A673 (cell line): ENCODE measurements around the gene ETV1.

Experiments
- CTCF ChIP-seq: fragments of 300-800, 200-600 bp; sonication (generic); conservative IDR thresholded peaks from 2 replicates; pipeline ENCODE4 v1.5.1; 2017; ENCODE audit warnings: low read depth, mild to moderate bottlenecking, antibody characterized with exemption, low read length, moderate library complexity, mixed read lengths
- EZH2 ChIP-seq: fragments of 200-600 bp; sonication (generic); IDR thresholded peaks from 2 replicates; pipeline ENCODE4 v1.6.1; 2017; ENCODE audit warnings: borderline replicate concordance, low read depth, mild to moderate bottlenecking, mixed read lengths, antibody characterized with exemption, low read length; ENCODE audit not compliant: poor library complexity, severe bottlenecking

GRCh38 chr7:13984061-13984460, 5.4 kb downstream of the ETV1 start:
- no peak for TF ChIP-seq CTCF
- TF ChIP-seq EZH2: no peak
